ENCODE data around the gene DNPEP. TPM values are rescaled to one million over a fixed set of nuclear protein-coding genes. Genes with fewer than 3 reads are reported as not detected.

The DNPEP gene
- total RNA-seq (40.4 and 43.1 TPM in 2 replicates), polyA plus RNA-seq (77.5 and 83.2 TPM in 2 replicates), polyA minus RNA-seq (48.5 and 59.5 TPM in 2 replicates), Bru-seq, nascent RNA (percentile 49 among the genes with signal in this experiment), BruChase-seq, experiment 1, labeled RNA remaining after a 6-hour chase (percentile 51 among the genes with signal in this experiment), BruChase-seq, experiment 2, labeled RNA remaining after a 2-hour chase (percentile 49 among the genes with signal in this experiment)
- polyA plus RNA-seq (2011; cell fraction: cytosol; rRNA removed) = 47.7 and 52.1 TPM in 2 replicates
- 117 and 134 TPM in 2 replicates for polyA plus RNA-seq (2011; cell fraction: nucleus; rRNA removed)
- 51.3 and 76.1 TPM in 2 replicates for polyA plus RNA-seq (2012)
- polyA minus RNA-seq (2011; cell fraction: cytosol; rRNA and poly(A)+ RNA removed) = 29.0 TPM
- polyA minus RNA-seq (2011; cell fraction: nucleus; rRNA and poly(A)+ RNA removed) = 39.2 and 40.3 TPM in 2 replicates
- long read RNA-seq, transcript DNPEP-217 (15 exons, 2,408 nt) = minor isoform, 9 of 134 reads
- long read RNA-seq, transcript DNPEP-201 (15 exons, 2,425 nt) = major isoform, 92 of 134 reads
- long read RNA-seq, transcript DNPEP-203 (15 exons, 1,657 nt) = minor isoform, 15 of 134 reads
- long read RNA-seq, partial matches to known transcripts = 8 of 134 reads
- long read RNA-seq, other reads (novel, unspliced or antisense) = 9 of 134 reads

GRCh38 chr2:219387306-219388120, at the start of gene DNPEP:
Gene DNPEP, minus strand, starts transcription at chr2:219387912. Its CDS starts 118 bp downstream, at chr2:219387794.
- no peaks in the 10 kb centered on the region for H3K79me2 ChIP-seq (ENCODE audit: control insufficient read depth, insufficient read depth, low read length)
- no peaks in the 10 kb centered on the region for H4K20me1 ChIP-seq (replicated peaks; ENCODE audit: control insufficient read depth, extremely low read depth, insufficient read depth, low read length)
- BruUV-seq (replicated peaks) = no TSS peak
- CTCF ChIA-PET = interaction anchor here (0.6 to 6.4 kb wide), 12 partner anchors 9 to 727 kb away, joined by 3 to 50 read pairs (median 6); partner anchors contain the start of gene GMPPA
- H3K9me3 ChIP-seq (replicated peaks; ENCODE audit: control insufficient read depth, insufficient read depth, low read length) = no peaks in the 10 kb centered on the region
- peak within 1 kb of the TSS; percentile 94 for H2AFZ ChIP-seq (ENCODE audit: low read depth, low read length)
- peak within 1 kb of the TSS; percentile 78 for H3K27ac ChIP-seq (ENCODE audit: insufficient read depth, low read depth, low read length)
- POLR2A ChIA-PET = interaction anchor here (0.6 to 1.1 kb wide), 7 partner anchors 9 to 728 kb away, joined by 3 to 7 read pairs (median 4); partner anchors contain the start of genes BCS1L, DNAJB2 and ZNF142
- no peaks in the 10 kb centered on the region for H3K9me1 ChIP-seq (replicated peaks; ENCODE audit: control insufficient read depth, extremely low read depth, insufficient read depth, low read length)
- FAIRE-seq (peak; percentile 66), DNase-seq (ENCODE audit: low read depth, low spot score) (peak; percentile 85)
- dilution Hi-C loops (cut with MboI; ENCODE audit: extremely low pct_ligation_motif_present, low sequenced_read_pairs) (no loop called here), intact Hi-C loops (cut with micrococcal nuclease) (loop anchor here (1.0 to 10.0 kb wide), 9 partner anchors 90 to 823 kb away; partner anchors contain the start of genes ABCB6, CHPF, CNOT9 and CNPPD1)
- no peak for TF ChIP-seq EZH2 (IDR thresholded peaks at IDR 0.05; ENCODE audit: borderline replicate concordance, low read depth, low read length, severe bottlenecking)
- no peak for TF ChIP-seq CTCF (IDR thresholded peaks at IDR 0.05; ENCODE audit: extremely low read depth in 1 of 2, insufficient read depth in 1 of 2, low read depth in 1 of 2, low read length in 2 of 2)
- peak; percentile 48 for TF ChIP-seq POLR2A (IDR thresholded peaks at IDR 0.05; ENCODE audit: low read depth, low read length)
- TF ChIP-seq POLR2AphosphoS5 (IDR thresholded peaks at IDR 0.05; ENCODE audit: insufficient read depth, low read depth, low read length) = peak; percentile 33
- peaks cover 9% of the 10 kb centered on the region for H3K4me1 ChIP-seq (ENCODE audit: control insufficient read depth, extremely low read depth, insufficient read depth, low read length)
- H3K4me3 ChIP-seq (replicated peaks in 1 of 3; ENCODE audit: insufficient read depth in 1 of 3, low read depth in 1 of 3, low read length in 3 of 3) = peak within 1 kb of the TSS; percentile 79 to 85 (median 83)
- peak within 1 kb of the TSS; percentile 81 for H3K9ac ChIP-seq (replicated peaks; ENCODE audit: extremely low read depth, insufficient read depth, low read length)
- peaks cover 0 to 24% of the 10 kb centered on the region in 2 experiments for H3K36me3 ChIP-seq (ENCODE audit: control insufficient read depth in 2 of 2, extremely low read depth in 1 of 2, insufficient read depth in 2 of 2, low read length in 2 of 2)
- peaks cover 2% of the 10 kb centered on the region in 2 experiments for H3K27me3 ChIP-seq (ENCODE audit: control insufficient read depth in 2 of 2, insufficient read depth in 2 of 2, low read length in 2 of 2)
- peak within 1 kb of the TSS; percentile 87 for H3K4me2 ChIP-seq (ENCODE audit: insufficient read depth, low read length)
